ENCODE results near the gene ASB16.

Gene ASB16

DNA sequence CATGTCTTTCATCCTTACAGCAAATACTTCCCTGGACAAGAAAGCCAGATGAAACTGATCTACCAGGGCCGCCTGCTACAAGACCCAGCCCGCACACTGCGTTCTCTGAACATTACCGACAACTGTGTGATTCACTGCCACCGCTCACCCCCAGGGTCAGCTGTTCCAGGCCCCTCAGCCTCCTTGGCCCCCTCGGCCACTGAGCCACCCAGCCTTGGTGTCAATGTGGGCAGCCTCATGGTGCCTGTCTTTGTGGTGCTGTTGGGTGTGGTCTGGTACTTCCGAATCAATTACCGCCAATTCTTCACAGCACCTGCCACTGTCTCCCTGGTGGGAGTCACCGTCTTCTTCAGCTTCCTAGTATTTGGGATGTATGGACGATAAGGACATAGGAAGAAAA is 20.0 kb downstream of the ASB16 start:
- DNase-seq = no peak

DNA sequence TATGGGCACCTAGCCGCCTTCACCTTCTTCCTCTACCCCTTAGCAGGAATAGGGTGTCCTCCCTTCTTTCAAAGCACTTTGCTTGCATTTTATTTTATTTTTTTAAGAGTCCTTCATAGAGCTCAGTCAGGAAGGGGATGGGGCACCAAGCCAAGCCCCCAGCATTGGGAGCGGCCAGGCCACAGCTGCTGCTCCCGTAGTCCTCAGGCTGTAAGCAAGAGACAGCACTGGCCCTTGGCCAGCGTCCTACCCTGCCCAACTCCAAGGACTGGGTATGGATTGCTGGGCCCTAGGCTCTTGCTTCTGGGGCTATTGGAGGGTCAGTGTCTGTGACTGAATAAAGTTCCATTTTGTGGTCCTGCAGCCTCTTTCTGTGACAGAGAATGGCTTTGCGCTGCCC is 20.9 kb downstream of the ASB16 start:
- no peak for DNase-seq

DNA sequence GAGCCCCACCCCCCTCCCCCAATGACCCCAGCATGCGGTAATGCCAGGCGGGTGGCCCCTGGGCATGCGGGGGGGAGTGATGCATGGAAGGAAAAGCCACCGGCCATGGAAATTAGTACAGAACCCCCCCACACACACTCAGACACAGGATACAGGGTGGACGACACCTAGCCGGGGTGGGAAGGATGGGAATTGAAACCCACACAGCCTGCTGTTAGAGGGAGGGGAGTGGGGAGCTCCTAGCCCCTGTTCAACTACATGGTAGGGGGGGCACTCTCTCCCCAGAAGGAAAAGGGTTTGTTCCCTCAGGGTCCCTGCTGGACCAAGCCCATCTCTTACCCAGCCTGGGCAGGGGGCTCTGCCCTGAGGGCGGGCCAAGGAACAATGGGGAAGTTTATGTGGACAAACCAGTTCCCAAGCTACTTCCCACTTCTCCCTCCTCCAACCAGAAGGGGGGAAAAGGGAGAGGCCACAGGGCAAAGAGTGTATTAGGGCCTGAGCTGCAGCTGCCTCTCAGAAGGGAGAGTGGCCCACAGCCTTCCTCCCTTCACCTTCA is 21.5 kb downstream of the ASB16 start:
- DNase-seq = no peak

DNA sequence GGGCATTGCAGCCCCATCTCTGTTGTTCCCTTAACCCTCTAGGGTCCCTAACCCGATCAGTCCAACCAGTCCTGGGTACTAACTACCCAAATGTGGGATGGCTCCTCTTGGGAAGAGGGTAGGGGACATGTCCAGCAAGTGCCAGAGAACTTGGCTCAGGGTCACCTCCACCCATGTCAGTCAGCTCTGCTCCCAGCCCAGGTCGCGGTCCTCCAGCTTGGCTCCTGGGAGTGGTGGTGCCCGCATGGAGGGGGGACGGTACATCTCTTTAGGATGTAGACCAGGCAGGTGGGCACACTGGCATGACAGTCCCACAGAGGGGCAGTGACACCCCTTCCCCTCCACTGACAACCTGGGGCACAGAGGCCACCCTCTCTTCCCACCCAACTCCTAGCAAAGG is 22.2 kb downstream of the ASB16 start:
- DNase-seq = no peak

DNA sequence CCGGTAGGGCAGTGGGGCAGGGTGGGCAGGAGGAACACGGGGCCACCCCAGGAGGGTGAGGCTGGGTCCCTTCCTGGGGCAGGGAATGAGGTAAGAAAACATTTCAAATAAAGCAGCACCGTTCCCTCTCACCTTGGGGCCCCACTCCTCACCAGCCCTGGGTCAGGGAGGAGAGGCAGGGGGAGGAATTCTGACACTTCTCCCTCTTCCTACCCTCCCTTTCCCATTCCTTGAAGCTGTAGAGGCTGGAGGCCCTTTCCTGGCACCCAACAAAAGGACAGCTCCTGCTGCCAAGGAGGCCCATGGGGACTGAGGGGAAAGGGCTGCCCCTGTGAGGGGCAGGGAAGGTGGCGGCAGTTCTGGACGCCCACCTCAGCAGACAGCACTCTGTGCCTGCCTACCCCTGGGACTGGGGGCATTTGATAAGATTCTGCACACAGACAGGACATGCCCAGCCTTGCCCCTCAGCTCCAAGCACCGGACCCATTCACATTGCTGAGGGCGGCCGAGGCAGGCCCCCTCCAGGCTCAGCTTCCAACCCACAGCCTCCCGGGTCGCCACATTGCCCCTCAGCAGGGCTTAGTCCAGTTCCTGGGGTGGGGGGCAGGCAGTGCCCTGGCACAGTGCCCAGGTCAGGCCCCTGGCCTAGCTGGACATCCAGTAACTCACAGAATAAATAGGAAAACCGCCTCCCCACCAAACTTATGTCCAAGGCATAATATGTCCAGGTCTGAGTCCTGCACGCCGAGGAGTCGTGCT is 23.0 kb downstream of the ASB16 start:
- DNase-seq = no peak

DNA sequence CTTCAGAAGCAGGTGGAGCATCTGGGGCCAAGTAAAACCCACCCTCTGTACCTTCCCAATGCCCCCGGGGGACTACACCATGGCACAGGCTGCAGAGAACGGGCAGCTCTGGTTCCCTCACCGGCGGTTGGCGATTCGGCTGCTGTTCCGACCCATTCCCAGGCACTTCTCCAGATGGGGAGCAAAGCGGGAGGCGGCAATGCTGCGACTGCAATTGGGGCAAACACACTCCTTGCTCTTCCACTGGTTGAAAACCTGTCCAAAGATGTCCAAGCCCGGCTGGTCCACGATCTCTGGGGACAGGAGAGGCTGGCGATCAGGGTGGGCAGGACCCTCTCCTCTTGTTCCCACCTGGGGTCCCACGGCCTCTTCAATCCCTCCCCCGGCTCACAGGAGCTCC is 26.6 kb downstream of the ASB16 start:
- DNase-seq = no peak

DNA sequence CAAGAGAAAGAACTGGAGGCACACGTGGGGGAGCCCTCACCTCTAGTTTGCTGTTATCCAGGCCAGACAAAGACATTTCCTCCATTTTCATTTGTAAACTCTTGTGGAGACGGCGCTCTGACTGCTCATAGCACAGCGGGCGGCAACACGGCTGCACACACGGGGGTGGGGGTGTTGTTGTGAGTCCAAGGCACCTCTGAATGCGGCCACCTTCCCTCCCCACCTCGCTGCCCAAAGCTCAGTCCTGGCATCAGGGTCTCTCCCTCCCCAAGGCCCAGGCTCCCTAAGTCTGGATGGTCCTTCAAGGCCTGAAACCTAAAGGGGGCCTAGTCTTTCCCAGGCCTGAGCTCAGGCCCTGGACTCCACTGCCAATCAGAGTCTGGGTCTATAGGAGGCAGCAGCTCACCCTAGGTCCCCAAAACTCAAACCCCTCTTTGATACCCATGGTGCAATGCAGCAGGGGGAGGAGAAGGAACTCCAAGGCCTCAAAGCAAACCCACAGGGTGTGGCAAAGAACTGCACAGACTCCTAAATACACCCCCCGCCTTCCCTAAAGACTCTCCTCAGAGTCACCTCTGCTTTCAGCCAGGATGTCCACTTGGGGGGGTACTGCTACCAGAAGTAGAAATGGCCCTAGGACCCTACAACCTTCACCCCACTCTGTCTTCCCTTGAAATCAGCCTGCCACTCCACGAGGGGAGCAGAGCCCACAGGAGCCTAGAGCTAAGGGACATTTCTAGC is 27.6 kb downstream of the ASB16 start:
- peak; percentile 37 to 39 for DNase-seq

DNA sequence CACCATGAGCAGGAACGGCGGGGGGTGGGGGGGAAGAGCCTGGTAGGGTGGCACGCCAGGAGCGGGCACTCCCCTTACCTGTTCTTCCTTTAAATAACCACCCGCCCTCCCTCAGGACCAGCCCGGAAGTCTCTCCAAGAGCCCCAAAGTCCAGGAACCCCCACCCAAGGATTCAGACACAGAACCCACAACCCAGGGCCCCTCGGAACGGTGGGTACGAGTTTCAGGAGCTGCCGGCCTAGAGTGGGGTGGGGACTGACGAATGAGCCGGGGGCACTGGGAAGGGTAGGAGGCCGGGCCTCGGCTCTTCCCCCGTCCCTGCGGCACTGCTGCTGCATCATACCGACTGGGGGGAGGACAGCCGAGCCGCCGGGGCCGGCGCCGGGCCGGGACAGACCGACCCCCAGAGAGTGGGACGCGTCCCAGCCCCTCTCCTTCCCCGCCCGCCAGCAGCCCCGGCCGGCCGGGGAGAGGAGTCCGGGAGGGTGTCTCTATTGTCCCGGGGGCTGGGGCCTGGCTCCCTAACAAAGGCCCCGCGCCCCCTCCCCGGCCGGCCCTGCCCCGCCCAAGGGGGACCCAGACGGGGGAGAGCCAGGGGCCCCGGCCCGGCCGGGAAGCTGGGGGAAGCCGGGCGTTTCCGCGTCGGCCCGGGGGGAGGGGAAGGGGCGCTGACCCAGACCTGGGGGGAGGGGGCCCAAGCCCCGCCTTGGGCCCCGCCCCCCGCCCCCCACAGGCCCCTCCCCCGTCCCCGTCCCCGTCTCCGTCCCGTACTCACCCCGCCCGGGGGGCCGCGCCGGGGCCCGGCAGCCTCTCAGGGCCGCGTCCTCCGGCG is 28.4 kb downstream of the ASB16 start:
- peak; percentile 46 to 65 for DNase-seq

DNA sequence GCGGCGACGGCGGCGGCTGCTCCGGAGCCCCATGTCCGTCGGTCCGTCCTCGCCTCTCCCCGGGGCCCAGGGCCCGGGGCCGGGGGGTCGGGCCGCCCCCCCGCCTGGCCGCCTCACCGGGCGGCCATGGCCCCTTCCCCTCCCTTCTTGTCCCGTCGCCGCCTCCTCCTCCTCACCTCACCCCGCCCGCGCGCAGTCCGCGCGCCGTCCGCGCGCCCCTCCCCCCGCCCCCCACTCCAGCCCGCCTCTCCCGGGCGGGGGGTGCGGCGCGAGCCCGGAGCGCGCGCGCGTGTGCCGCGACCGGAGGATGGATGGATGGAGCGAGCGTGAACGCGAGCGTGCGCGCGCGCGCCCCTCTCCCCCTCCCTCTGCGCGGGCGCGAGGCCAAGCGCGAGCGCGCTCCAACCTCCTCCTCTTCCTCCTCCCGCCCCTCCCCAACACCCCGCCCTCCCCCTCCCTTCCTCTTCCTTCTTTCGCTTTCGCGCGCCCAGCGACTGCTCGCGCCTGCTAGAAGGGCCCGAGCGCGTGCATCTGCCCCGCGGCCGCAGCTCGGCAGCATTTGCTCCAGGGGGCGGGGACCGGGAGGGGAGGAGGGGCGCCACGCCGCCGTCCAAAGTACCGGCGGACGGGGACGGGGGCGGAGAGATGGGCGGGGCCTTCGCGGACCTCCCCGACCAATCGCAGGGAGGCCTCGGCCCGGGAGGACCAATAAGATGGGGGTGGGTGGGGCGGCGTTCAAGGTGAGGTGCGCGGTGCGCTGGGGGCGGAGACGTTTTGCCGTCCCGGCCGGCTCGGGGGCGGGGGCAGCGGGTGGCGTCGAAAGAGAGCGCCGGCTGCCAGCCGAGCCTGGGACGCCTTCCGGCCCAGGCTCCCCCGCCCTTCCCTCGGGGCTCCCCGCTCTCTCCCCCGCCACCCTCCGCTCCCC is 29.3 kb downstream of the ASB16 start, which contains the start of gene ATXN7L3:
Gene ATXN7L3 (minus strand): TSS at position 332 of the 925 bp plus-strand sequence. CDS start 1,814 bp downstream, outside the sequence.
- DNase-seq = peak; percentile 99 to 100

DNA sequence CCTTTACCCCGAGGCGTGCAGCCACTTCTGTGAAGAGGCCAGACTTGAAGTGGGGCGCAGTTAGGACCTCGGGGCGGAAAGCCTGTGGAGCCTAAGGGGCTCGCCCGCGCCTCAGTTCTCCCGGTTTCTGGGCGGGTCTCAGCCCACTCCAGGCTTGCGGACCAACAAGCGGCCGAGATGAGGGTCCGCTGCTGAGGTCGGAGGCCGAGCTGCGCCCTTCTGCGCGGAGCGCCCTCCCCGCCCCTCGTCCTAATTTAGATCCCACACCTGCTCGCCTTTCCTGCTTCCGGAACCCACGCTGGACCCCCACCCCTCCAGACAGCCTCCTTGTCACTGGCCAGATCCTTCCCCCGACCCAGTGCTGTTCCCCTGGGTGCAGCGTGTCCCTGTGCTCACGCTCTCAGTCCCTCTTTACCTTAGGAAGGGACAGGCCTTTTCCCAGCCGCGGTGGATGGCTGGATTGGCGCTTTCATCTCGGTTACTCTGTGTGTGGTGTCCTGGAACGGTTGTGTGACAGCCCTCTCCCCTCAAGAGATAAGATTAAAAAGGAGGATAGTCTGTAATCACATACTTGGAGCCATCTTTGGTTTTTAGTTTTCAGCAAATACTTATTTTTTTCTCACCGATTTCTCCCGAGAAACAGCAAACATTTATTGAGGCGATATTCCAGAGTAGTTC is 30.1 kb downstream of the ASB16 start:
- no peak for DNase-seq

DNA sequence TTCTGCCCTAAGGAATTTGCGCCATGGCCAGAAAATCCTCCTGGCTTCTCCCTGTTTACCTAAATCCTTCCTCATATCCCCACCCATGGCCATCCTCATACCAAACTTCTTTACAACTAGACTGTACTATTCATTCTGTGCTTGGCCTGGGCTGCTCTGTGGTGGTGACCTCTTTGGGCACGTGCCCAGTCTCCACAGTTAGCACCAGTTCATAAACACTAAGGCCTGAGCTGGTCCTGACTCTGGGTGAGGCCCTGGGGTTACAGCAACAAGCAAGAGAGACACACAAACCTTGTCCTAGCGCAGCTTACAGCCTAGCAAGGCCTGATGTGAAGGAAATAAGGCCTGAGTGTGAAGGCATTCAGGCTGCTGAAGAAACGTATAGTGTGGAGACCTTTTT is 32.3 kb downstream of the ASB16 start:
- no peak for DNase-seq

DNA sequence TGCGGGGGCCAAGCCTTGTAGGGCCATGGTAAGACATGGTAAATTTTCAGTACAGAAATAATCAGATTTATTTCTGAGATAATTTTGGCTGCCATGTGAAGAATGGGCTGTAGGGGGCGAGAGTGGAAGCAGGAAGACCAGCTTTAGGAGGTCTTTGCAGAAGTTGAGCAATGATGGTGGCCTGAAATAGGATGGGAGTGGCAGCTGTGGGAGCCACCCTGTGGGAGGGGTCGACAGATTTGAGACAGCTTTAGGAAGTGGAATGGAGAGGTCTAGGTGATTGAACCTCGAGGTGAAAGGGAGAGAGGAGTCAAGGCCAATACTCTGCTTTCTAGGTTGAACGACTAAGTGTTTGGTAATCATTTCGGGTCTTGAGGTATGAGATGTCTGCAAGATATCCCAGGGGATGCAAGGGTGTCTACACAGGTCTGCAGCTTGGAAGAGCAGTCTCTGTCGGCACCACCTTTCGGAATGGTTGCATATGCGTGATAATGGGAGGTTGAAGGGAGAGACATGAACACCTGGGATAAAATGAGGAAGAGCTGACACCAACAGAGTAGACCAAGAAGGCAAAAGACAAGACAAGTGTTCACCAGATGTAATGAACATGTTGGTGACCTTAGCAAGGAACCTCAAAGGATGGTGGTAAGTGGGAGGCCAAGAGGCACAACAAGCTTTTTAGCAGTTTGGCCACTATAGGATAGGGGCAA is 33.4 kb downstream of the ASB16 start:
- peak in 1 of 2 donors; percentile 40 for DNase-seq

DNA sequence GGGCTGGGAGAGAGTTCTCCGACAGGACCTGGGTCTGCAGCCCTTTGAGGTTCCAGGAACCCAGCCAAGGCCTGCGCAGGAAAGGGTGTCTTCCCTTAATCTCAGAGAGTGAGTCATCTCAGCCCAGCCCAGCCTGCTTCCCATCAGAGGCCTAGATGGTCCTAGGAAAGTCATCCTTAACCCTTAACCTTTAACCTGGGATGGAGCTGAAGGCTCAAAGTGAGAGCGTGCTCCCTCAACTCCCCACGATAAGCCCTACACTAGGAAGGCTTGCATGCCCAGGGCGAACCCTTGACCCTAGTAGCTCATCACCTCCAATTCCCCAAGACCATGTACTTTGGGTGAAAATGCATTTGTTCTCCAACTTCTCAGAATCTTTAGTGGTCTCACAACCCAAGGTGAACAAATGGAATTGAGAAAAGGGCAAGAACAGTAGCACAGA is 34.0 kb downstream of the ASB16 start:
- no peak for DNase-seq

DNA sequence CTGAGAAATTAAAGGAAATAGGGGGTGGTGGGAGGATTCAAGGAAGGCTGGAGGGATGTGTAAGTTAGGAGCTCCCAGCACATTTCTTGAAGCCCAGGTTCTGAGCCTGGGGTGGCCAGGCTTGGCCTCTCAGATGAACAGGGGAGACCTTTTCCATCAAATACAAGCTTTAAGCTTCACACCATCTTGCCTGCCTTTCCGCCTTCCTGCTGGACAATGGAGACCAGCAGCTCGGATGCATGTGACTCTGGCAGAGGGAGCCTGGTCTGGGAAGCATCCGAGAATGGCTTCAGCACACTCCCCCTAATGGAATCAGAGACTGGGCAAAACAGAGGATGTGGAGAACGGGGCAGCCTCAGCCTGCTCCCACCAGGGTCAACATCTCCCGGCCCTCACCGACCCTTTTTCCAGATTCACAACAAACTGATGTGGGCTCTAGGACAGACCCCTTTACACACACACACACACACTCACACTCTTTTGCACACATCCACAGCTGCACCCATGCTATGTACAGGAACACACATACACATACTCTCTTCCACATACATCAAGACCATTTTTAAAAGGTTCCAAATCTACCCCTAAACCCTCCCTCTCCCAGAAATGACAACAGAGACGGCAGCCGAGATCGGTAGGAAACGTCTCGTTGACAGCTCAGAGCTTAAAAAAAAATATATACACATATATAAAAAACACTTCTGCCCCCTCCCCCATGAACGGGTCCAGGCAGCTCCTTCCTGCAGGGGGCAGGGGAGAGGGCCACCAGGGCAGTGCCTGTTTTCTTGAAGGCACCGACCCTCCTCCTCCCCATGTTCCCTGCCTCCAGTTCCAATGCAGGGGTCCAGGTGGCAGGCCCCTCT is 35.7 kb downstream of the ASB16 start:
- no peak for DNase-seq

DNA sequence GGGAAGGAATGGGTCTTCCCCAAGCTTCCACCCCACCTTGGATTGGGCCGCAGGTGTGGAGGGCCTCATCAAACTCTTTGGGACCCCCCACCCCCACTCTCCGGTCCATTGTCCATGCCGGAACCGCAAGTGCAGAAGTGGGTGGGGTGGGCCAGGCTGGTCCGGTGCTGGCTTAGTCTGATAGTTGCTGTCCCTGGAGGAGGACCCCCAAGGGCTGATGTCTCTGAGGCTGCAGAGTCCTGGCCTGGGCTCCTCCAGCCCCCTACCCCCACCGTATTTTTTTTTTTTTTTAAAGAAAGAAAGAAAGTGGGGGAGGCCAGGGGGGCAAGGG is 36.3 kb downstream of the ASB16 start:
- DNase-seq = no peak

DNA sequence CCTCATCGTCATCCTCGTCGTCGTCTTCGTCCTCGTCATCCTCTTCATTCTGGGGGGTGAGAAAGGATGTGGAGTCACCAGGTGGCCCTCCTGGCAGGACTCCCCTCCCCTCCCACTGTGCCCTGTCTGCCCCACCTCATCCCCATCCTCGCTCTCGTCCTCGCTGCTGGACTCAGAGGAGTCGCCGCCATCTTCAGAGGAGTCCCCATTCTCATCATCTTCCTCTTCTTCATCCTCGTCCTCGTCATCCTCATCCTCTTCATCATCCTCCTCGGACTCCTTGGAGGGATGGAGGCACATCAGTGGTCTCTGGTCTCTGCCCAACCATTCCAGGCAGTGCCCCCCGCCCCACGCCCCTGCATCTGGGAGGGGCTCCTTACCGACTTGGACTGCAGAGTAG is 36.8 kb downstream of the ASB16 start:
- DNase-seq = no peak

DNA sequence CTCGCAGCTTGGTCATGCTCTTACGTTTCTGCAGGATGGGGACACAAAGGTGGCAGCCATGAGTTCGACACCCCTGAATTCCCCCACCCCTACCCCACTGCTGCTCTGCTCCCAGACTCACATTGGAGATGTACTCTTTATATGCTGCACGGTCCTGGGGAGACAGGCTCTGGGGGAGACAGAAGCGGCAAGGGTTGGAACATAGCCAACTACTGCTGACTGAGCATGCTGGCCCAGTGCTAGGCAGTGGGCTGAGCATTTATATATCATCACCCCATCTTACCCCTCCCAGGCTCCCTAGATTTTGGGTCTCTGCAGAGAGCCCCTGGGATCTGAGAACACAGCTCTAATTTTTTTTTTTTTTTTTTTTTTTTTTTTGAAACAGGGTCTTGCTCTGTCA is 37.2 kb downstream of the ASB16 start:
- DNase-seq = no peak

DNA sequence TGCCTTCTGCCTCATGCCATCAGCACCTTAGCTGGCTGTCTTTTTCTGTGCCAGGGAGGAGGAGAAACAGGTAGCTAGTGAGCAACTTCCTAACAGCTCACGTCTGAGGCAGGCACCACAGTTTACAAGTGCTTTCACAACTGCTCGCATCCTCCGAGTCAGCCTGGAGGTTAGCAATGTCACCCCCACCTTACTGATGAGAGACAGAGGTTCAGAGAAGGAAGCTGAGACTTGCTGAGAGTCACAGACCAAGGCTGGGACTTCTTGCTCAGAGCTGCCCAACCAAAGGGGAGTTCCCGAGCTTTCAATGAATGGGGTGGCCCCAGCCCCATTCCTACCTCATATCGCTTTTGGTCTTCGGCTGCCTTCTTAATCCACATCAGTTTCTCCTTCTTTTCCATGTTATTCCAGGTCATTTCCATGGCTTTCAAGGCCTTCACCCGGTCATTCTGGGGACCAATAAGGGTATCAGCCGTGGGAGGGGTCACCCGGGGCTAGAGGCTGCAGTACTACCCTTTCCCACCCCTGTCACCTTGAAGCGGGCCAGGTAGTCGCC is 39.4 kb downstream of the ASB16 start:
- peak in 1 of 2 donors; percentile 26 for DNase-seq

Measured in activated CD4-positive, alpha-beta T cell treated with anti-CD3 and anti-CD28 coated beads for 4 hours (primary cell).